Adipocyte (in vitro differentiated cells): ENCODE data around the gene TBC1D5.

Experiments
- DNase-seq: peaks from one replicate; pipeline ENCODE4 v3.0.0-alpha.2; 2015; ENCODE audit warnings: low read depth
- H3K27me3 ChIP-seq: replicated peaks from 2 replicates; pipeline ENCODE4 v1.7.0; 2013; ENCODE audit warnings: mild to moderate bottlenecking, low read length, moderate library complexity; ENCODE audit not compliant: control insufficient read depth, insufficient read depth
- H3K36me3 ChIP-seq: 2 replicates; pipeline ENCODE4 v1.7.0; 2013; ENCODE audit warnings: low read length, mild to moderate bottlenecking, moderate library complexity; ENCODE audit not compliant: control insufficient read depth, insufficient read depth, severe bottlenecking
- H3K4me1 ChIP-seq: 2 replicates; pipeline ENCODE4 v1.7.0; 2013; ENCODE audit warnings: mild to moderate bottlenecking, low read length, moderate library complexity; ENCODE audit not compliant: control insufficient read depth, insufficient read depth
- H3K4me3 ChIP-seq: 2 replicates; pipeline ENCODE4 v1.7.0; 2013; ENCODE audit warnings: mild to moderate bottlenecking, low read length, moderate library complexity
- H3K9ac ChIP-seq: 2 replicates; pipeline ENCODE4 v1.7.0; 2013; ENCODE audit warnings: mild to moderate bottlenecking, low read length, moderate library complexity
- H3K9me3 ChIP-seq: 2 replicates; pipeline ENCODE4 v1.7.0; 2013; ENCODE audit warnings: mild to moderate bottlenecking, low read length, moderate library complexity; ENCODE audit not compliant: control insufficient read depth

Gene TBC1D5

DNA sequence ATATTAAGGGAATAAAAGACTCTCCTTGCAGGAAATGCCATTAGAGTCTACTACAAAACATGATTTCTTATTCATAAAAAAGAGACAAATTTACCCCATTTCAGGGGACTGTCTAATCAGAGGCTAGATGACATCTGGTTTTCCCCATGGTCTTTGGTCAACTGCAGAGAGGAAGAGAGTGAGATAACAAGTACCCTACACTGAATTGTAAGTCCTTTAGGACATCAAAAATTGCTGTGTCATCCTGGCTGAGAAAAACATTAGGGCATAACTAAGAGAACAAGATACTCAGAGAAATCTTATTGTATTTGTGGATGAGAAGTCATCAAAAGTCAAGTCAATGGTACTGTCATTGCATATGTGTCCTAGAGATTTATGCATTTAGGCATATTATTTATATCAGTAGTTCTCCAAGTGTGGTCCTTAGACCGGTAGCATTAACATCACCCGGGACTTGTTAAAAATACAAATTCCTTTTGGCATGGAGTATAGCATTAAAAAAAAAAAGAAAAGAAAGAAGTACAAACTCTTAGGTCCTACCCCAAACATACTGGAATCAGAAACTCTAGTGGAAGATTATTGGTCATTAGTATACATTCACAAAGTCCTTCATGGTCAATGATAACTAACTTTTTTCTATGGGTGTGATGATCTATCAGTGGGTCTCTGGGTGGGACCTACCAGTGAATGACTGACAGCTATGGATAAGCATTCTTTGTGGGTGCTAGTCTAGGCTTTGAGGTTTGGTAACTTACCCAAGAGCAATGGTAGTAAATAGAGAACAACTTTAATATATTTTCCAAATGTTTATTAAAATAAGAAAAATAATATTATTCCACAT is 29.0 kb upstream of the TBC1D5 start:
- no peaks in the 10 kb centered on the region for H3K9me3 ChIP-seq
- no peaks in the 10 kb centered on the region for H3K27me3 ChIP-seq
- peak; percentile 11 for DNase-seq
- no peak overlapping the region for H3K4me3 ChIP-seq
- H3K4me1 ChIP-seq, result peaks cover 5% of the 10 kb centered on the region
- no peak overlapping the region for H3K9ac ChIP-seq
- no peaks in the 10 kb centered on the region for H3K36me3 ChIP-seq

DNA sequence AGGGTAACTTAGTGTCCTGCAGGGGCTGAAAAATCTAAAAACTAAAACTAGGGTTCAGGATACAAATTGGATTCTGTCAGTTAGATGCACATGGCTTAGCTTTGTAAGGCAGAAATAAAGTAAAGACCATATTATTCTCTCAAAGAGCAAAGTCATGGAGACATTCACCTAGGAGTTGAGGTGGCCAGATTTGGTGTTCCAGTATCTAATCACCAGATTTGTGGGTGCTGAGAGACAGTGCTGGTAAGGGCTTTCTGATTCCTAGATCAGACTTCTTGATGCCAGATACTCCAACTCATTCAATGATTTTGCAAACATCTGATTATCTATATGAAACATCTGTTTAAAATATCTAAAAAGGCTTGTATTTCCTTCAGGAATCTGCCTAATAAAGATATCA is 28.3 kb upstream of the TBC1D5 start:
- H3K9ac ChIP-seq, result no peak overlapping the region
- peak; percentile 4 for DNase-seq
- H3K4me1 ChIP-seq, result peaks cover 5% of the 10 kb centered on the region
- no peak overlapping the region for H3K4me3 ChIP-seq
- H3K9me3 ChIP-seq, result no peaks in the 10 kb centered on the region
- H3K27me3 ChIP-seq, result no peaks in the 10 kb centered on the region
- H3K36me3 ChIP-seq, result no peaks in the 10 kb centered on the region

DNA sequence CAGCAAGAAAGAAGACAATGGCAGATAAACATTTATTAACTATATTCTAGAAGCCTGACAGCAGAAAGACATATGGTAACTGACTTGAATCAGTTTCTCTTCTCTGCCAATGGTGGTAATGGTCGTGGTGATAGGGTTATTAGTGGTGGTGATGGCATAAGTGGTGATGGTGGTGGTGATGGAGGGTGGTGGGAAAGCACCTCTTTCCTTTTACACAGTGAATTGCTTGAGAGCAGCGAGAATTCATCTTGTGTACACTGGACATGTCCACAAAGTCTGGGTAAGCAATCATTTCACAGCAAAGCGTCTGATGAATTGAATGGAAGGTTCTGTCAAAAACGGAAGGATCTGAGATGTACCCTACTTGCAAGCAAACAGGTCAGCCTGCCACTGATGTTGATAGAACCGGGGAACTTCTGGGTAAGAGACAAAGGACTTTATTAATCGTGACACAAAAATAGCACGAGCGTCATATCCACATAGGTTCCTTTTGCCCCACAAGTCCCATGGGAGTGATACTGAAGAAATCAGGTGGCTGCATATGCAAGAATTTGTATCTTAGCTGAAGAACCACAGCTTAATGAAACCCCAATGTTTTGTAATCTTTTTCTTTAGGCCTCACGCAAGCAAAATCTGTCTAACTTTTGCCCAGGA is 23.5 kb upstream of the TBC1D5 start:
- no peak for DNase-seq
- Histone ChIP-seq H3K9ac (no peak overlapping the region), H3K4me1 (peaks cover under 1% of the 10 kb centered on the region), H3K27me3 (no peaks in the 10 kb centered on the region), H3K4me3 (no peak overlapping the region), H3K9me3 (no peaks in the 10 kb centered on the region), H3K36me3 (no peaks in the 10 kb centered on the region)

DNA sequence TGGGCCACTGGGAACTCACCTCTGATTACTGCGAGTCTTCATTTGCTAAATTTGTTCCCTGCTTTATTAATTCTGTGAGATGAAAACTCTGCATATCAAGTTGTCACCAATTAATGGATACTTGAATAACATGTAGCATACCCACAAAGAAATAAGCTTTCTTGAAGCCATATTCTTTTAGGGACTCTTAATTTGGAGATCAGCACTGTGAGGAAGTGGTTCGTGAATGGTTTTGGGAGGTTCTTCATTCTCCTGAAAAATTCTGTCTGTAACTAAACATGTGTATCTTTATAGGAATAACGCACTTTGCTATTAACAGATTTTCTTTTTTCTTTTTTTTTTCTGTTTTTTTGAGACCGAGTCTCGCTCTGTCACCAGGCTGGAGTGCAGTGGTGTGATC is 19.1 kb upstream of the TBC1D5 start:
- Histone ChIP-seq H3K27me3 (no peaks in the 10 kb centered on the region), H3K4me3 (no peak overlapping the region), H3K9ac (no peak overlapping the region), H3K36me3 (no peaks in the 10 kb centered on the region), H3K4me1 (no peaks in the 10 kb centered on the region), H3K9me3 (no peaks in the 10 kb centered on the region)
- no peak for DNase-seq

DNA sequence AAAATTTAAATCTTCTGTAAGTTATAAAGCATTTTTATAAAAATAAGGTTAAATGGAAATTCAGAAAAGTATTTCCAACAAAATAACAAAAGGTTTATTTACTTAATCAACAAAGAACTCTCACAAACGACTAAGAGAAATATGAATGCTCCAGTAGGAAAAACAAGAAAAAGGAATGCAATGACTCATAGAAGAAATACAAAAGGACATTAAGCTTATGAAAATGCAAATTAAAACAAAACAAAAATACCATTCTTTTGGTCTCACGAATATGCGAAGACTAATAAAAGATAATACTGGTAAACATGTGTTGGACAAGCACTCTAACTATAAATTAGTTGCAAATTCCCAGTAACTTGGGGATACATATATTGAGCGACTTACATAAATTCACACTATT is 17.5 kb upstream of the TBC1D5 start:
- Histone ChIP-seq H3K9me3 (no peaks in the 10 kb centered on the region), H3K27me3 (no peaks in the 10 kb centered on the region), H3K36me3 (no peaks in the 10 kb centered on the region), H3K9ac (no peak overlapping the region), H3K4me1 (no peaks in the 10 kb centered on the region), H3K4me3 (no peak overlapping the region)
- DNase-seq, result peak; percentile 54

DNA sequence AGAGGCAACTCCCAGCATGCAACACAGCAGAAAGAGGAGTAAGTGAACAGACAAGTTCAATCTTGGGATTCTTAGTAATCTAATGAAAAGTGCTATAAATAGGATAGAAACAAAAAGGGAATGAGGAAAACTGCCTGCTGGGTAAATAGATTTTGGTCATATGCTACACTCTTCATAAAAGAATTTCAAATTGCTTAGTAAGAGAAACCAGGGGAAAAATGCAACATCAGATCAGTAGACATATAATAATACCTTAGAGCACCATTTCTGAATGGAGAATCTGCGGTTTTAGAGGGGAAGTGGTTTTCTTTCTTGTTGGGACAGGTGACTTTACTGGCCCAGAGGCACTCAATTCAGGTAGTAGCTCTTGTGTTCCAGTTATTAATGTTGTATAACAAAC is 13.4 kb upstream of the TBC1D5 start:
- Histone ChIP-seq H3K4me3 (no peak overlapping the region), H3K9ac (no peak overlapping the region), H3K9me3 (no peaks in the 10 kb centered on the region), H3K4me1 (peaks cover 22% of the 10 kb centered on the region), H3K27me3 (no peaks in the 10 kb centered on the region), H3K36me3 (no peaks in the 10 kb centered on the region)
- DNase-seq, result no peak

DNA sequence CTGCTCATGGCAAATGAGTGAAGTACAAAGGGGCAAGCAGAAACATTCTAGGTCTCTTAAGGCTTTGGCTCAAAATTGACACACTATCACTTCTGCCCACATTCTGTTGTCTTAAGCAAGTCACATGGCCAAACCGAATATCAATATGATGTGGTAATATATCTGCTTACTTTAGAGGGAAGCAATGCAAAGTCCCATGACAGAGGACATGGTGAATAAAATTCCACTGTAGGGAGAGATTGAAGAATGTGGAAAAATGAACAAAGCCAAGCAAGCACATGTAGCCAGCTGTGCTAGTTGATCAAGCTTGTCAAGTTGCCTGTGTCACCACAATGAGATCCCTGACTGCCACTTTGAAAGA is 11.2 kb upstream of the TBC1D5 start:
- Histone ChIP-seq H3K27me3 (no peaks in the 10 kb centered on the region), H3K4me3 (peak overlapping the region; percentile 6), H3K9me3 (no peaks in the 10 kb centered on the region), H3K36me3 (no peaks in the 10 kb centered on the region), H3K9ac (no peak overlapping the region), H3K4me1 (peaks cover 31% of the 10 kb centered on the region)
- peak; percentile 42 for DNase-seq

DNA sequence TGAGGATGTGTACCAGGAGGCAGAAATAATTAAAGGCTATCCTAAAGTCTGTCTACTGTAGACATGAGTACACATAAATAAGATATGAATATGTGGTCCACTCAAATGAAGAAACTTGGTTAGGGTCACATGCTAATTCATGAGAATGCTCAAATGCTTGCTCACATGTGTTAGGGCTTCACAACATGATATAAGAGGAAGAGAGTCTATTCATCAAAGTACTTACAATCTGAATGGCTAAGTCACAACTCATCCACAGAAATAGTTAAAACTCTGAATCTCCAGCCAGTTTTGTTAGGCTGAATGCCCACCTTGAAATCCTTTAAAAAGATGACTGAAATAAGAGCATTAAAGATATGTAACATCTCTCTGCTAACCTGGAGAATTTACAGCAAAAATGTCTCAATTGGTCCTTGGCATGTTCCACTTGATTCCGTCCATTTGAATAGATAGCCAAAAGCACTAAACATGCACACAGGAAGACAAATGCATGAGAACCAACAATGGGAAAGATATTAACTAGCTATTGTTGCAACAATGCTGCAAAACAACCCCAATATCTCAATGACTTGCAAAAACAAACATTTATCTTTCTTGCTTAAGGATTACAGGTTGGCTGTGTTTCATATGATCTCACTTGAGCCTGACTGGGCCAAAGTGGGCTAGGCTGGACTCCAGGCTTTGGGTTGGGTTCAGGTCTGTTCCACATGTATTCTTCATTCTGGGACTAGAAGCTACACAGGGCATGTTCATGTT is 10.6 kb upstream of the TBC1D5 start:
- Histone ChIP-seq H3K4me3 (peak overlapping the region; percentile 6), H3K27me3 (no peaks in the 10 kb centered on the region), H3K9ac (peak overlapping the region; percentile 4), H3K4me1 (peaks cover 31% of the 10 kb centered on the region), H3K36me3 (no peaks in the 10 kb centered on the region), H3K9me3 (no peaks in the 10 kb centered on the region)
- peak; percentile 6 for DNase-seq

DNA sequence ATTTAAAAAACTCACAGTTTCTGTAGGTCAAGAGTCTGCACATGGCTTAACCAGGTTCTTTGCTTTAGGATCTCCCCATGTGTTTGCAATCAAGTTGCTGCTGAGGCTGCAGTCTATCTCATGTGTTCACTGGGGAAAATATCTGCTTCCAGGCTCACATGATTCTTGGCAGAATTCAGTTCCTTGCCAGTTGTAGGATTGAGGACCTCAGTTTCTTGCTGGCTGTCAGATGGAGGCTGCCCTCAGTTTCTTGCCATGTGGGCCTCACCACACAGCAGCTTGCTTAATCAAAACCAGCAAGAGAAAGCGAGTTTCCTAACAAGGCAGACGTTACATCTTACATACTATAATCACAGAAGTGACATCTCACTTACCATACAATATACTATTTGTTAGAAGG is 10.0 kb upstream of the TBC1D5 start:
- Histone ChIP-seq H3K4me3 (peak overlapping the region; percentile 6), H3K36me3 (no peaks in the 10 kb centered on the region), H3K4me1 (peaks cover 31% of the 10 kb centered on the region), H3K9ac (peak overlapping the region; percentile 4), H3K27me3 (no peaks in the 10 kb centered on the region), H3K9me3 (no peaks in the 10 kb centered on the region)
- peak; percentile 77 for DNase-seq

DNA sequence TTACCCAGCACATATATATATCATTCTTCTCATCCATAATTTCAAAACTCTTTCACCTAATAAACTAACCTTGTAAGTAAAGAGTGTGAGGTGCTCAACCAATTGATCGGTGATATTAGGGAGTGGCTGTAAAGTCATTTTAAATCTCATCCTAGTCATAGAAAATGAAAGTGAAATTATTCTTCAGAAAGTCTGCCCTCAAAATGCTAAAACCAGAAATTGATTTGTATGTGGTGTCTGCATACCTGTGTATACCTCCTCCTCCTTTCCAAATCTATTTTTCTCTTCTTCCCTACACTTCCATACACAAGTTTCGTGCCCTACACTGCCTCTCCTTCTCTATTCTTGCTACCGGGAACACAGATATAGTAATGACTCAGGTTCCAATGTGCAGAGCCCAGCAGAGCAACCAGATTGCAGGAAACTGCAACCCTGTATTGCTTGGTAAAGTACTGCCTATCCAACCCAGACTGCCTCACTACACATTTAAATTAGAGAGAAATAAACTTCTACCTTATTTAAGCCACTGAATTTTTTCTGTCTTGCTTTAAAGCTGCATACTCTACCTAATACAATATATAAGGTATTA is 7.4 kb upstream of the TBC1D5 start:
- H3K27me3 ChIP-seq, result no peaks in the 10 kb centered on the region
- no peaks in the 10 kb centered on the region for H3K9me3 ChIP-seq
- peak overlapping the region; percentile 58 for H3K9ac ChIP-seq
- peak overlapping the region; percentile 68 for H3K4me3 ChIP-seq
- peaks cover 31% of the 10 kb centered on the region for H3K4me1 ChIP-seq
- no peak for DNase-seq
- no peaks in the 10 kb centered on the region for H3K36me3 ChIP-seq

DNA sequence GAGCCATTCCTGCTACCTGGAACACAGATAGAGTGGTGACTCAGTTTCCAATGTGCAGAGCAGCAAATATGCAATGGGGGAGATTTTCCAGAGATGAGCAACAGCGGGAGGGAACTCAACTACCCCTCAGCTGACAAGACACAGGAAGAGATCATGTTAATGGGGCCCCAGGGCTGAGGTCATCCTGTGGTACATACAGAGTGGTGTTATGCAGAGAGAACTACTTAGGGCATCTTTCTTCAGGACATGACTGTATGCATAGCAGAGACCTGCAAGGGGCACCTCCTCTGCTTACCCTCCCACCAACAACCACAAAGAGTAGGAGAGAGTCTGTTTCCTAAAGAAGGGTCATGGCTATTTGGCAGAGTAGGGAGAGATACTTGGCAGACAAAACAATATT is 6.8 kb upstream of the TBC1D5 start:
- Histone ChIP-seq H3K9me3 (no peaks in the 10 kb centered on the region), H3K9ac (no peak overlapping the region), H3K27me3 (no peaks in the 10 kb centered on the region), H3K36me3 (no peaks in the 10 kb centered on the region), H3K4me1 (peaks cover 31% of the 10 kb centered on the region), H3K4me3 (peak overlapping the region; percentile 68)
- no peak for DNase-seq
